HG03575 (cell line): Measurements from ENCODE around the gene MUC4.
"Not testable (repeated sequence)": the region's sequence is repeated elsewhere in the genome, so short reads cannot be mapped to it uniquely, and the experiment has no call there.

Source experiments
- ATAC-seq: cut with Tn5 transposase; IDR thresholded peaks from one replicate; pipeline ENCODE4 v1.9.1; 2021; ENCODE audit not compliant: unreplicated experiment, insufficient number of reproducible peaks, low FRiP score; ENCODE audit errors: extremely low read depth

MUC4 gene

GRCh38 chr3:195817578-195818135 is 5.9 kb upstream of the MUC4 start:
- no peak for ATAC-seq

- ATAC-seq, result not testable (repeated sequence)
These were observed 4.7 kb upstream of the MUC4 start for GRCh38 chr3:195816276-195816913.

DNA sequence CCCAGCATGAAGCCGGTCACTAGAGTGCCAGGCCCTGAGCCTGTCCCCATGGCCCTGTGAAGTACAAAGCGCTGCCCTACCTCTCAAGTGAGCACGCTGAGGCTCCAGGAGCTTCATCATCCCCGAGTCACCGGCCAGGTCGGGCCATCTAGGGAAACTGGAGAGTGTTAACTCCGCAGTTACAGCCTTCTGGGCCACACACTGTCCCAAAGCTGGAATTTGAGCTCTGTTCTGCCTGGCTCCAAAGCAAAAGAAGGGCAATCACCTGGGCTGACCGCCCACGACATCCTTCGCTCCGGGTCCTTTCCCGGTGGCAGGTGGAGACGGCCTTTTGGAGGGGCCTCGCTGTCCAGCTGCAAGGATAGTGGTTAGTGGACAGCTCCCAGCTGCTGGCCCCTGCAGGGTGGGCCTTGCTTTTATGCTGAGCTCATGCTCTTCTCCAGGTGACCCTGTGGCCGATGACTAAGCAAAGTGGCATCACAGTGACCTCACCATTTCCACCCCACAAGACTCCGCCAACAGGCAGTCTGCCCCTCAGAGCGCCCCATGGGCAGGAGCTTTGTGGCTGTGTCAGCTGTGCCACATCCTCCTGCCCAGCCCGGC is 3.5 kb upstream of the MUC4 start:
- no peak for ATAC-seq

GRCh38 chr3:195813916-195814640 is 2.3 kb upstream of the MUC4 start:
- no peak for ATAC-seq

GRCh38 chr3:195812366-195812765 is 637 bp upstream of the MUC4 start:
- ATAC-seq, result no peak

- no peak for ATAC-seq
These were observed 1.3 kb downstream of the MUC4 start for GRCh38 chr3:195810455-195810845.

- ATAC-seq, result no peak
These were observed 1.8 kb downstream of the MUC4 start for GRCh38 chr3:195809796-195810454.

- ATAC-seq, result no peak
These were observed 2.4 kb downstream of the MUC4 start for GRCh38 chr3:195809291-195809785.

DNA sequence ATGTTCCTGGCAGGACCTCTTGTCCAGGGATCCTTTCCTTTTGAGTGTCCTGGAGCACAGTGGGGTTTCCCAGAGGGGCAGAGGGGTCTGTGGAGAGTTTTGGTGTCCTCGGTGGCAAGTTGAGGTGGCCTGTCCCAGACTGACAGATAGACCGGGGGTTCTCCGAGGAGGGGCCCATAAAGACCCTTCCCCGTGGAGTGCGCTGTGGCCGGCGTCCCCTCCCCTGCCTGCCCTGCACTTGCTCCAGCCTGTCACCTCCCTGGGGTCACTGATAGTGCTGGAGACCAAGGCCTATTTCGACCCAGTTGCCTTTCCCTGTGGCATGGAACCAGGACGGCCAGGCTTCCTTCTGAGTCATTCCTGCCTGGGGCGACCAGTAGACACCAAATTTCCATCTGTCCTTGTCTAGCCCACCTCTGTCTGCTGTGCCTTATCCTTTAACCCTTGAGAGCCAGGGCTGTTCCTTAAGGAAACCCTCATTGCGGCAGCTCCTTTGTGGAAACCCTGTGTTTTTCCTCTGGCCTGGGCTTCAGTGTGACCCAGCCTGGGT is 2.9 kb downstream of the MUC4 start:
- ATAC-seq, result no peak

GRCh38 chr3:195807681-195808121 is 4.0 kb downstream of the MUC4 start:
- ATAC-seq, result no peak

DNA sequence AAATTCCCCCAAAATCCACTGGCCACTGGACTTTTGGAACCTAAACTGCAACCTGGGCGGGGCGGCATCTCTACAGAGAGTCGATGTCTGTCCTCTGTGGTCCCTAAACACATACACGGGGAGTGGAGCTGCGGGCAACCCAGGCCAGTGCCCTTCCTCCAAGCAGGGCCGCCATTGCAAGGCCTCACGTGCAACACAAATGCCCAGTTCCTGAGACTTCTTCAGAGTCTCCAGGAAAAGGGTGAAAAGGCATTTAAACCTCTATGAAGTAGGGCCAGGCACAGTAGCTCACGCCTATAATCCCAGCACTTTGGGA is 4.9 kb downstream of the MUC4 start:
- no peak for ATAC-seq

DNA sequence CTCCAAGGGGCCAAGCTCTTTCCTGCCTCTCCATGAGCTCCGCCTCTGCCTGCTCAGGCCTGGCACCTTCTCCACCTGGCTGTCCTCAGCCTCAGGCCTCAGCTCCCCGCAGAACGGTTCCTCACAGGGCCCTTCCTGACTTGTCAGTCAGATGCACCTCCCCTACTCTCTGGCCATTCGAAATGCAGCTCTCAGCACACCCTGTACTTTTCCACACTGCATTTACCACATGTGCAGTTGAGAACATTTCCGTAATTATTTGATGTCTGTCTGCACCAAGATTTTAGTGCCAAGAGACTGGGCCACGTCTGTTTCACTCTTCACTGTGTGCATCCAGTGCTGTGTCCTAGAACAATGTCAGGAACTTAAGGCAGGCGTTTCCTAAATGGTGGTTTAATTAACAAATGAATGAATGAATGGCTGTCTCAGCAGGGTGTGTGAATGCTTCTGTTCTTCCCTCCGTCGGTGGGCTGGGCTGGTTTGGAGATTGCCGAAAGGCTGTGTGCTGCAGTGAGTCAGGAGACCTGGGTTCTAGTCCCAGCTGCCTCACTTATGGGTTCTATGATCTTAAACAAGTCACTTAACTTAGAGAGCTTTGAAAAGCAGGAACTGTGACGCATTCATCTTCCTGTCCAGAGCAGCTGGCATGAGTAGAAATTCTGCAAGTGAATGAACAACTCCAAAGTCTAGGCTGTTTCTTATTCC is 5.4 kb downstream of the MUC4 start:
- no peak for ATAC-seq

DNA sequence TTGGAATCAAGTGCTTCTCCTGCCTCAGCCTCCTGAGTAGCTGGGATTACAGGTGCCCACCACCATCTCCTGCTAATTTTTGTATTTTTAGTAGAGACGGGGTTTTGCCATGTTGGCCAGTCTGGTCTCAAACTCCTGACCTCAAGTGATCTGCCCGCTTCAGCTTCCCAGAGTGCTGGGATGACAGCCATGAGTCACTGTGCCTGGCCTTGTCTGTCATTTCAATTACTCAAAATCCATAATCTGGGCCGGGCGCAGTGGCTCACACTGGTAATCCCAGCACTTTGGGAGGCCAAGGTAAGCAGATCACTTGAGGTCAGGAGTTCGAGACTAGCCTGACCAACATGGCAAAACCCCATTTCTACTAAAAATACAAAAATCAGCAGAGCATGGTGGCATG is 6.1 kb downstream of the MUC4 start:
- ATAC-seq, result not testable (repeated sequence)

DNA sequence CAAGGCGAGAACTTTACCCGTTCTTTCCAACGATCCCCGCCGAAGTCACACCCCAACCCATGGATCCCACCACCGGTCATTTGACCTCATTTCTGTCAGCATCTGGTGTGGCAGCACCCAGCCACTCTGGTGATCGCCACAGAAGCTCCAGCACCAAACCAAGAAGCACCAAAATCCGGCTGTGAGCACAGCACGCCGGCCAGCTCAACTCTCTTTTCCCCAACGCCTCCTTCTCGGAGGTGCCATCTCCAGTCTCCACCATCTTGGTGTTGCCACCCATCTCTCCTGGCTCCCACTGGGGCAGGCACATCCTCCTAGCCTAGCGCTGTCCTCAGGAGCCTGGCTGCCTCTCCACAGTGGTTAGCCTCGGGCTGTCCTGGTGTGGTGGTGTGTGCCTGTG is 6.5 kb downstream of the MUC4 start:
- no peak for ATAC-seq

DNA sequence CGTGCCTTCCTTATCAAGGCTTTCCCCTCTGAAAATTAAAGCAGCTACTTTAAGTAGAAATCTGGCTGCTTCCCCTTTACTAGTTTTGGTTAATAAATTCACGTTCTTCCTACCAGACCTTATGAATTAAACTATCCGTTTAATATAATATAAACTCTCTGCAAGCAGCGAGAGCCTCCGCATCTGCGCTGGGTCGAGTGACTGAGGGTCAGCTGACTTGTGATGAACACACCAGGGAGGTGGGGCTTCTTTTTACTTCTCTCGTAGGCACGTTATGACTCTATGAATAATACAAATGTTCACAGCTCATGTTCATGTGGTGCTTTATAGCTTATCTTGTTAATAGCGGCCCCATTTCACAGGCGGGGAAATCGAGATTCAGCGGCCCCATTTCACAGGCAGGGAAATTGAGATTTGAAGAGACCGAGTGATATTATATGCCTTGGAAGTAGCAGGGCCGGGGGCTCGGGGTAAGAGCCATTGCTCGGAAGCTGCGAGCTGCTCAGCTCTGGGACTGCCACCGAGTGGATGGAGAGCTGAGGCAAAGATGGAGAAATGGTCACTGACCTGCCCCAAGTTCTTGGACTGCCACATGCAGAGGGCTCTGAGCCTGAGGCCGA is 8.3 kb downstream of the MUC4 start:
- no peak for ATAC-seq

DNA sequence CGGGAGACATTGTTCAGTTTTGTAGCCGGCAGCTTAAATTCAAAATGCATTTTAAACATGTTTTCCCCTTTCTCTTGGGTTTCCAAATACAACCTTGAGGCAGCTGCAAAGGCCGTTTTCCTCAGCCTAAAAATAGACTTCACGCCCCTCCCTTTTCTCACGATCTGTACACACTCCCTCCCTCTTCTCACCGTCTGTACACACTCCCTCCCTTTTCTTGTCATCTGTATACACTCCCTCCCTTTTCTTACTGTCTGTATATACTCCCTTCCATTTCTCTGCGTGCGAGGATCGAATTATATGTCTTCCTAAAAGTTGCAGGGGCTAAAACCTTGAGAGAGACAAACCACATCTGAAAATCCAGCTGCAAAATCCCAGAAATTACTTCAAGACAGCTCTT is 8.9 kb downstream of the MUC4 start:
- no peak for ATAC-seq

DNA sequence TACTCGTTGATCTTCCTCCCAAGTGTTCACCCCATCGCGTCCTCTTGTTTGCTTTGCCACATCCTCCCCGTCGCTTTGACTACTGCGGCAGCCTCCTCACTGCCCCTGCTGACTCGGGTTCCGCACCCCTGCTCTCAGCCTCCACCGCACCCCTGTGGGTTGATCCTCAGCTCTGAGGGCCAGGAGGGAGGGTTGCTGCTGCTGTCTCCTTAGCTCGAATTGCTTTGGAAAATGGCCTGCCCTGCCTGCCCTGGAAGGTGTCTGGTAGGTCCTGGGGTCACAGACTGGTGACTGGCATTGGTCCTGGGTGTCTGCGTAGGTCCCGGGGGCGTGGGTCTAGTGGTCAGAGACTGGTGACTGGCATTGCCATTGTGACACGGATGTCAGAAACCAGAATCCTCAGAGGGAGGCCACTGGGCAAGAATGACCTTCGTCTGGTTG is 9.4 kb downstream of the MUC4 start:
- no peak for ATAC-seq
